ENCODE data around the gene FCMR.

DNA sequence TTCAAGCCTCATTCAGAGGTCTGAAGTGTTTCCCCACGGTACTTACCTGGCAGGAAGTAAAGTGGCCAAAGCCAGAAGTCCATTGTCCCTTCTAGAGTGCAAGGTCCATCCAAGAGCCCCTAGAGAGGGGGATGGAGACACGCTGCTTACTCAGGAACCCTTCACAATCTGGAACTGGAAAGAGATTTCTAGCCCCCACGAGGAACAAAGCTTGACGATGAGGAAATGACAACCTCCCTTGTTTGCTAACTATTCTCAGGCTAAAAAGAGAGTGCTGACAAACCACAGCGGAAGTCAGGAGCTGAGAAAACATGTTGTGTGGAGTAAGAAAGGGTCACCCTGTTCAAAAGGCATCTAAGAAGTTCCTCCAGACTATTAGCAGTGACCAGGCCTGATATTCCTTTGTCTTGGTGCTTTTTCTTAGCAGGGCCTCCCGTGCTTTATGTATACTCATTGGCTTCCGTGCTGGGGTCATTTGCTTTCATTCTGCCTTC, at the start of gene FCMR:
- TF ChIP-seq MAFK (IDR thresholded peaks at IDR 0.05; ENCODE audit: low read length) = no peak
- TF ChIP-seq ATF7 (IDR thresholded peaks at IDR 0.05) = no peak
- TF ChIP-seq MXI1 (IDR thresholded peaks at IDR 0.05; ENCODE audit: low read depth, low read length) = no peak
- TF ChIP-seq ZFP1 (CRISPR knock-in tag; IDR thresholded peaks at IDR 0.05) = no peak

All from K562 (cell line).